Muscle layer of colon (tissue), 2 donors: ENCODE measurements around the gene IKBKE.

Experiments
- H3K27ac ChIP-seq: one replicate; pipeline ENCODE4 v1.7.0; 2013; ENCODE audit warnings: low read depth, mild to moderate bottlenecking, low read length, moderate library complexity
- H3K27me3 ChIP-seq, 2 donors: one replicate each; pipeline ENCODE4 v1.7.0; 2013; ENCODE audit warnings: low read length in 2 of 2, mild to moderate bottlenecking in 2 of 2; ENCODE audit not compliant: insufficient read depth in 2 of 2, control insufficient read depth in 1 of 2
- H3K36me3 ChIP-seq: one replicate; pipeline ENCODE4 v1.7.0; 2013; ENCODE audit warnings: mild to moderate bottlenecking, low read length; ENCODE audit not compliant: insufficient read depth
- H3K4me1 ChIP-seq: one replicate; pipeline ENCODE4 v1.7.0; 2013; ENCODE audit warnings: mild to moderate bottlenecking, low read length; ENCODE audit not compliant: insufficient read depth
- H3K4me3 ChIP-seq, 2 donors: one replicate each; pipeline ENCODE4 v1.7.0; 2013; ENCODE audit warnings: low read length in 2 of 2, low read depth in 1 of 2, mild to moderate bottlenecking in 1 of 2, moderate library complexity in 1 of 2
- H3K9ac ChIP-seq: one replicate; pipeline ENCODE4 v1.7.0; 2013; ENCODE audit warnings: low read length
- H3K9me3 ChIP-seq: one replicate; pipeline ENCODE4 v1.7.0; 2013; ENCODE audit warnings: mild to moderate bottlenecking, low read length
- donor health status: abdominal sarcoma.
- donor health status: Adenocarcinoma of cecum.

IKBKE gene

GRCh38 chr1:206518743-206519142 lies 48.5 kb downstream of the IKBKE start:
- no peak overlapping the region for H3K4me3 ChIP-seq
- no peaks in the 10 kb centered on the region for H3K9me3 ChIP-seq
- no peak overlapping the region for H3K9ac ChIP-seq
- H3K27ac ChIP-seq = no peak overlapping the region
- H3K36me3 ChIP-seq = no peaks in the 10 kb centered on the region
- H3K4me1 ChIP-seq = peaks cover 5% of the 10 kb centered on the region
- no peaks in the 10 kb centered on the region for H3K27me3 ChIP-seq

- H3K4me3 ChIP-seq = no peak overlapping the region
- H3K27me3 ChIP-seq = no peaks in the 10 kb centered on the region
- H3K36me3 ChIP-seq = no peaks in the 10 kb centered on the region
- no peaks in the 10 kb centered on the region for H3K9me3 ChIP-seq
- H3K27ac ChIP-seq = no peak overlapping the region
- H3K4me1 ChIP-seq = no peaks in the 10 kb centered on the region
- no peak overlapping the region for H3K9ac ChIP-seq
Measured at GRCh38 chr1:206521127-206521526, 50.9 kb downstream of the IKBKE start.

GRCh38 chr1:206521694-206522402 lies 51.6 kb downstream of the IKBKE start:
- H3K27me3 ChIP-seq = no peaks in the 10 kb centered on the region
- no peak overlapping the region for H3K4me3 ChIP-seq
- H3K9me3 ChIP-seq = no peaks in the 10 kb centered on the region
- H3K36me3 ChIP-seq = no peaks in the 10 kb centered on the region
- H3K27ac ChIP-seq = no peak overlapping the region
- no peaks in the 10 kb centered on the region for H3K4me1 ChIP-seq
- no peak overlapping the region for H3K9ac ChIP-seq

- H3K4me1 ChIP-seq = no peaks in the 10 kb centered on the region
- no peak overlapping the region for H3K4me3 ChIP-seq
- H3K27ac ChIP-seq = no peak overlapping the region
- H3K27me3 ChIP-seq = no peaks in the 10 kb centered on the region
- no peaks in the 10 kb centered on the region for H3K9me3 ChIP-seq
- no peaks in the 10 kb centered on the region for H3K36me3 ChIP-seq
- H3K9ac ChIP-seq = no peak overlapping the region
Measured at GRCh38 chr1:206524739-206525364, 54.6 kb downstream of the IKBKE start.

GRCh38 chr1:206526064-206526911 lies 56.0 kb downstream of the IKBKE start:
- Histone ChIP-seq H3K9me3 (no peaks in the 10 kb centered on the region), H3K4me3 (no peak overlapping the region), H3K27me3 (no peaks in the 10 kb centered on the region), H3K36me3 (no peaks in the 10 kb centered on the region), H3K9ac (no peak overlapping the region), H3K27ac (no peak overlapping the region), H3K4me1 (no peaks in the 10 kb centered on the region)

- H3K9me3 ChIP-seq = no peaks in the 10 kb centered on the region
- no peaks in the 10 kb centered on the region for H3K36me3 ChIP-seq
- no peak overlapping the region for H3K9ac ChIP-seq
- H3K27ac ChIP-seq = no peak overlapping the region
- no peak overlapping the region for H3K4me3 ChIP-seq
- H3K27me3 ChIP-seq = no peaks in the 10 kb centered on the region
- no peaks in the 10 kb centered on the region for H3K4me1 ChIP-seq
Measured at GRCh38 chr1:206529425-206529824, 59.1 kb downstream of the IKBKE start.

GRCh38 chr1:206532368-206532767 lies 62.1 kb downstream of the IKBKE start:
- Histone ChIP-seq H3K4me1 (no peaks in the 10 kb centered on the region), H3K9me3 (no peaks in the 10 kb centered on the region), H3K36me3 (no peaks in the 10 kb centered on the region), H3K4me3 (no peak overlapping the region), H3K9ac (no peak overlapping the region), H3K27ac (no peak overlapping the region), H3K27me3 (no peaks in the 10 kb centered on the region)

GRCh38 chr1:206534552-206534951 lies 64.3 kb downstream of the IKBKE start:
- H3K27ac ChIP-seq = no peak overlapping the region
- H3K27me3 ChIP-seq = no peaks in the 10 kb centered on the region
- H3K36me3 ChIP-seq = no peaks in the 10 kb centered on the region
- H3K4me3 ChIP-seq = no peak overlapping the region
- H3K4me1 ChIP-seq = no peaks in the 10 kb centered on the region
- H3K9me3 ChIP-seq = no peaks in the 10 kb centered on the region
- H3K9ac ChIP-seq = no peak overlapping the region

GRCh38 chr1:206535853-206536188 lies 65.5 kb downstream of the IKBKE start:
- H3K27me3 ChIP-seq = no peaks in the 10 kb centered on the region
- H3K4me1 ChIP-seq = peaks cover 6% of the 10 kb centered on the region
- H3K4me3 ChIP-seq = no peak overlapping the region
- no peak overlapping the region for H3K9ac ChIP-seq
- no peaks in the 10 kb centered on the region for H3K9me3 ChIP-seq
- no peak overlapping the region for H3K27ac ChIP-seq
- no peaks in the 10 kb centered on the region for H3K36me3 ChIP-seq

GRCh38 chr1:206537141-206537540 lies 66.9 kb downstream of the IKBKE start:
- H3K27ac ChIP-seq = no peak overlapping the region
- H3K4me3 ChIP-seq = no peak overlapping the region
- H3K9ac ChIP-seq = no peak overlapping the region
- no peaks in the 10 kb centered on the region for H3K36me3 ChIP-seq
- H3K4me1 ChIP-seq = peaks cover 6% of the 10 kb centered on the region
- H3K9me3 ChIP-seq = no peaks in the 10 kb centered on the region
- H3K27me3 ChIP-seq = no peaks in the 10 kb centered on the region

- Histone ChIP-seq H3K27me3 (no peaks in the 10 kb centered on the region), H3K4me1 (peaks cover 6% of the 10 kb centered on the region), H3K27ac (no peak overlapping the region), H3K4me3 (no peak overlapping the region), H3K9me3 (no peaks in the 10 kb centered on the region), H3K36me3 (no peaks in the 10 kb centered on the region), H3K9ac (no peak overlapping the region)
Measured at GRCh38 chr1:206538086-206538770, 68.0 kb downstream of the IKBKE start.
